ENCODE data around the gene RAI2. TPM values are rescaled to one million over a fixed set of nuclear protein-coding genes. Genes with fewer than 3 reads are reported as not detected.
"Not testable (repeated sequence)": the region's sequence is repeated elsewhere in the genome, so short reads cannot be mapped to it uniquely, and the experiment has no call there.

Gene RAI2
- total RNA-seq, 1 experiment from 2014 or later, result 0.87 TPM

GRCh38 chrX:17786554-17787347, 74.3 kb downstream of the RAI2 start:
- not testable (repeated sequence) for DNase-seq (ENCODE audit: low spot score)

- DNase-seq (ENCODE audit: low spot score), result no peak
These were observed 81.7 kb downstream of the RAI2 start for GRCh38 chrX:17779434-17779833.

GRCh38 chrX:17778997-17779396, 82.1 kb downstream of the RAI2 start:
- no peak for DNase-seq (ENCODE audit: low spot score)

GRCh38 chrX:17774053-17774452, 87.0 kb downstream of the RAI2 start:
- DNase-seq (ENCODE audit: low spot score), result no peak

- DNase-seq (ENCODE audit: low spot score), result no peak
These were observed 87.7 kb downstream of the RAI2 start for GRCh38 chrX:17773221-17773876.

GRCh38 chrX:17769701-17770269, 91.3 kb downstream of the RAI2 start:
- DNase-seq (ENCODE audit: low spot score), result no peak

- no peak for DNase-seq (ENCODE audit: low spot score)
These were observed 92.1 kb downstream of the RAI2 start for GRCh38 chrX:17768997-17769396.

GRCh38 chrX:17767734-17768133, 93.4 kb downstream of the RAI2 start:
- DNase-seq (ENCODE audit: low spot score), result no peak

- no peak for DNase-seq (ENCODE audit: low spot score)
These were observed 101.1 kb downstream of the RAI2 start for GRCh38 chrX:17759990-17760389.

- DNase-seq (ENCODE audit: low spot score), result no peak
These were observed 102.7 kb downstream of the RAI2 start for GRCh38 chrX:17758382-17758781.

GRCh38 chrX:17750436-17750835, 110.7 kb downstream of the RAI2 start:
- DNase-seq (ENCODE audit: low spot score), result no peak

Other genes starting within 250 kb of the RAI2 start
- 12.3 and 16.3 TPM in 2 replicates for gene SCML1, start 123.8 kb downstream of the RAI2 start, total RNA-seq (2014; rRNA removed; shearing (Covaris generic))